ENCODE results near the gene ACAP2.

ACAP2 gene

DNA sequence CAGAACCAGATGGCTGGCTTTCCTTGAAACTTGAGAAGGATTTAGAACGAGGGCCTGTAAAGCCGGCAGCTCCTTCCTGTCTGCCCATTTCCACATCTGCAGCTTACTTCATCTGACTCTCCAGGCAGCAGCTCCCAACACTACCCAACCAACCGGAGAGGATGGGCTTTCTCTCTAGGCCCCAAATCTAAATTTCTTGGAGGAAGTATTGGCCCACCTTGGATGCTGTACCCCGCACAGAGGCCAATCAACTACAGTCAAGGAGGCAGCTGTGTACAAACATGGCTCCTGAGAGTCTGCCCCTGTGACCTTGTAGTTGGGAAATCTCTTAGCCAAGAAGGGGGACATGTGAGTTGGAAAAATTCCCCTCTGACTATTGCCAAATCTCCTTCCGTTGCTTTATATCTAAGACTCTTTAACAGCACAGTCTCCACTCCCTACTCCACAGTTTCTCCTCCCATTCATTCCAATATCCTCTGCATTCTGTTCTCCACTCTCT, 8.0 kb upstream of the ACAP2 start:
- TF ChIP-seq, protein P1, sequence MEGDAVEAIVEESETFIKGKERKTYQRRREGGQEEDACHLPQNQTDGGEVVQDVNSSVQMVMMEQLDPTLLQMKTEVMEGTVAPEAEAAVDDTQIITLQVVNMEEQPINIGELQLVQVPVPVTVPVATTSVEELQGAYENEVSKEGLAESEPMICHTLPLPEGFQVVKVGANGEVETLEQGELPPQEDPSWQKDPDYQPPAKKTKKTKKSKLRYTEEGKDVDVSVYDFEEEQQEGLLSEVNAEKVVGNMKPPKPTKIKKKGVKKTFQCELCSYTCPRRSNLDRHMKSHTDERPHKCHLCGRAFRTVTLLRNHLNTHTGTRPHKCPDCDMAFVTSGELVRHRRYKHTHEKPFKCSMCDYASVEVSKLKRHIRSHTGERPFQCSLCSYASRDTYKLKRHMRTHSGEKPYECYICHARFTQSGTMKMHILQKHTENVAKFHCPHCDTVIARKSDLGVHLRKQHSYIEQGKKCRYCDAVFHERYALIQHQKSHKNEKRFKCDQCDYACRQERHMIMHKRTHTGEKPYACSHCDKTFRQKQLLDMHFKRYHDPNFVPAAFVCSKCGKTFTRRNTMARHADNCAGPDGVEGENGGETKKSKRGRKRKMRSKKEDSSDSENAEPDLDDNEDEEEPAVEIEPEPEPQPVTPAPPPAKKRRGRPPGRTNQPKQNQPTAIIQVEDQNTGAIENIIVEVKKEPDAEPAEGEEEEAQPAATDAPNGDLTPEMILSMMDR (IDR thresholded peaks at IDR 0.05; ENCODE audit: insufficient read depth, missing control alignments): no peak
- DNase-seq (ENCODE audit: insufficient read length, low spot score) (peak; percentile 35), FAIRE-seq (no peak)

DNA sequence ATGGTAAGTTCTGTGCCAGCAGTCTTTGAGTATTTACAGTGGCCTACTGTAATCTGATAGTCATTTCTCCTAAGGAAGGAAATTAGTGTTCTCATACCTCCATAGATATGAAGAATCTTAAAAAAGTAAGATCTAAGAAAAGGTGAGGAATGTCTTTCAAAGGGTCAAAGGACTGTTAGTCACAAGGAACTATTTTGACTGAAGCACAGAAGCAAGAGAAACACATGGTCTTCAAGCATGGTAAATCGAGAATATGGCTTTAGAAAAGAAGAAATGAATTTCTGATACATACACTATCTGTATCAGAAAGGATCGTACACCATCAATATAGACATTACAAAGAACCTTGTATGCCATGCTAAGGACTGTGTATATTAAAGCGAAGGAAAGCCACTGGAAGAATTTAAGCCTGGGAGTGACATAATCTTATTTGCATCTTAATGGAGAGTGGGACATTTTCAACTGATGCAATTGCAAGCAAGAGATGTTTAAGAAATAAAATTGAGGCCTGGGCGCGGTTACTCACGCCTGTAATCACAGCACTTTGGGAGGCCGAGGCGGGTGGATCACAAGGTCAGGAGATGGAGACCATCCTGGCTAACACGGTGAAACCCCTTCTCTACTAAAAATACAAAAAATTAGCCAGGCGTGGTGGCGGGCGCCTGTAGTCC, 5.5 kb upstream of the ACAP2 start:
- no peak for FAIRE-seq
- DNase-seq (ENCODE audit: insufficient read length, low spot score): no peak
- TF ChIP-seq, protein P1 (IDR thresholded peaks at IDR 0.05; ENCODE audit: insufficient read depth, missing control alignments): no peak

DNA sequence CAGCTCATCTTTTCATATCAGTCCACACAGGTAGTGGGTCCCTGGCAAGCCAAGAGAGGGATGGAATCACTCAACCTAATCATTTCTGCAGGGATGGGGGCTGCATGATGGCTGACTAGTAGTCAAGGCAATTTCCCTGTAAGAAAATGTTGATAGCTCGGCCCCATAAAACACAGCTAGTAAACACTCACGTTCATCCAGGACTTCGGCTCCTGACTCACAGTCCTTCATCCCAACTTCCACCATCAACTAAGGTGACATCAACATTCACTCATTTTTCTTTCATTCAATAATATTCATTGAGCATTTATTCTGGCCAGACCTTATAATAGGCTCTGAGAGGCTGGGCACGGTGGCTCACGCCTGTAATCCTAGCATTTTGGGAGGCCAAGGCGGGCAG, 4.4 kb upstream of the ACAP2 start:
- TF ChIP-seq, protein P1 (IDR thresholded peaks at IDR 0.05; ENCODE audit: insufficient read depth, missing control alignments): no peak
- DNase-seq (ENCODE audit: insufficient read length, low spot score) (no peak), FAIRE-seq (no peak)

DNA sequence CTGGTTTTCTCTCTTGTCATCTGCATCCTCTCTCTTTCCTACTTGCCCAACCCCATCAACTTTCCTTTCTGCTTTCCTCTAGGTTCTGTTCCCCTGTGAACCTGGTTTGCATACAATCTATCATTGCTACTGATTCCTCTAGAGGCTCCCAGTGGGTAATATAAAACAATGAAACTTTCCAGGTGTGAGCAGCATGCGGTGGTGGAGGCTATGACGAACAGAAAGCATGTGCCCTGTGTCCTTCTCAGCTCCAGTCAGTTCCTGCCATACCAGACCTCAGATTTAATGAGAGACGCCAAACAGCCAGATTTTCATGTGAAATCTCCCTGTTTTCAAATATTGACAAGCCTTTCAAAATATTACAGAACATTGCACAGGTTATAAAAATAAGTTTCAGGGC, 3.5 kb upstream of the ACAP2 start:
- FAIRE-seq (no peak), DNase-seq (ENCODE audit: insufficient read length, low spot score) (no peak)
- TF ChIP-seq, protein P1 (IDR thresholded peaks at IDR 0.05; ENCODE audit: insufficient read depth, missing control alignments): no peak

DNA sequence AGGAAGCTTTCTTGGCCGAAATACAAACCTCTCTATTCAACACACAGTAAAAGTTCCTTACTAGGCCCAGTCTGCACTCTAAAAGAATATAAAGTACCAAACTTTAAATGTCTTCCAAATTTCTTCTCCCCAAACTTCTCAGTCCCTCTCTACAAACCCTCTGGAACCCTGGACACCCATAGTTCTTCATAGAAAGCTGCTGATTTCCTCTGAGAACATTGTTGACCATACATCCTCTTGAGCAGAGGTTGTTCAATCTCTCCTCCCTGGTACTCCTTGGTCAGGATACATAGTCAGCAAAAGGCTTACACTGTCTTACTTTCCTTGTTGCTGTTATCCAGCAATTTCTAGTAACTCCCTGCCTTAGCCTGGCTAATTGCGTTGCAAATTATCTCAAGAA, 3.1 kb upstream of the ACAP2 start:
- TF ChIP-seq, protein P1 (IDR thresholded peaks at IDR 0.05; ENCODE audit: insufficient read depth, missing control alignments): no peak
- FAIRE-seq: no peak

DNA sequence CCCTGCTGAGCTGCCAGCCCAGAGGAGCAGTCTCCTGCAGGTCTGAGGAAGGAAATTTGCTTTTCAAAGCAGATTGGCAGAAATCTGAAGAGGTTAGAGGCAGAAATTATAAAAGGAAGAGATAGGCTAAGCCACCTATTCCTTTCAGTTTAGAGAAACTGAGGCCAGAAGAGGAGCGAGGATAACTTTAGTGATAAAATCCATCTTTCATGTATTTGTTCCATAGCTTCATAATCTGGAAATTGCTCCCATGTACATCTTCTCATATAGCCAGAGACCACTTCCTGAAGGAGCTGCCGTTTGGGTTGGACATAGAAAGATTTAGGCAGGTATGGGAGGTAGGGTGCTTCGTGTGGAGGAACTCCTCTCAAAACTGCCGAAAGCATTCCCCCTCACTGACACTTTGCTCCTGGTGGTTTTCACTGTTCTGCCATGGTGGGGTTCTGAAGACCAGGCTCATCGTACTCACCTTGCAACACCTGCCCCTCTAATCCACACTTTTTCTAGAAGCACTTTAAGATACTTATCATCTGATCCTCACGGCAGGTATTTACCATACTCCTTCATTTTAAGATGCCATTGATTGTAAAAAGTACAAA, 670 bp upstream of the ACAP2 start:
- DNase-seq (ENCODE audit: insufficient read length, low spot score) (no peak), FAIRE-seq (no peak)
- TF ChIP-seq, protein P1 (IDR thresholded peaks at IDR 0.05; ENCODE audit: insufficient read depth, missing control alignments): no peak

More for the DNA sequence above, 3.1 kb upstream of the ACAP2 start:
- no peak for DNase-seq (ENCODE audit: insufficient read length, low spot score)

DNA sequence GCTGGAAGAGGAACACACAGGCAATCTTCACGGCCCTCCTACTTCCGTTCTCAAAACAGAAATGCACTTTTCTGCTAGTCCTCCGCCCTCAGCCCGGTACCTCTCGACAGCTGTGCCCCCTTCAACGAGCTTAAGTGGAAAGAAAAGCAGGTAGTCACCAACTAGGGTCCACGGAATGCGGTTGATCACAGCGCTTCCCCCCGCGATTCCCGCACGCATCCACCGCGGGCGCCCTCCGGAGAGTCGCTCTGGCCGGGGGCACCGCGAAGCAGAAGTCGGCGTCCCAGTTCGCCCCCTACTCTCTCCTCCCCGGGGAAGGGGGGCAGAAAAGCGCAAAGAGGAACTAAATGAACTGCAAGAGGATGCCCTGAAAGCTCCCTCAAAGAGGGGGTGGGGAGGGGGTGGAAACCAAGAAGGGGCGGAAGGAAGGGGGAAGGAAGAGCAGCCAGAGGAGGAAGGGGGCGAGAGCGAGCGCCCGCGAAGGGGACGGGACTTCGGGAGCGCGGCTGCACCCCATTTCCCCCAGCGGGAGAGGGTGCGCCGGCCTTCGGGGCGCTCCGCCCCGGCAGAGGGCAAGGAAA, 738 bp downstream of the ACAP2 start:
- no peak for DNase-seq (ENCODE audit: insufficient read length, low spot score)
- no peak for FAIRE-seq
- TF ChIP-seq, protein P1 (IDR thresholded peaks at IDR 0.05; ENCODE audit: insufficient read depth, missing control alignments): no peak

Measured in D721Med (cell line).